Activated gamma-delta T cell (primary cell): Measurements from ENCODE around the gene PAQR5.

ENCODE experiments used
- DNase-seq: peaks from one replicate; lab custom pipeline; 2025; lab: John Stamatoyannopoulos, UW

PAQR5 gene

GRCh38 chr15:69392352-69392751 lies 93.6 kb downstream of the PAQR5 start:
- DNase-seq, result no peak

GRCh38 chr15:69393831-69394491 lies 95.2 kb downstream of the PAQR5 start:
- DNase-seq, result no peak

GRCh38 chr15:69394556-69395282 lies 96.0 kb downstream of the PAQR5 start:
- peak; percentile 40 for DNase-seq

- no peak for DNase-seq
Measured at GRCh38 chr15:69395460-69395859, 96.7 kb downstream of the PAQR5 start.

GRCh38 chr15:69395991-69396390 lies 97.3 kb downstream of the PAQR5 start:
- no peak for DNase-seq

GRCh38 chr15:69398491-69398891 lies 99.8 kb downstream of the PAQR5 start:
- no peak for DNase-seq

GRCh38 chr15:69400850-69401249 lies 102.1 kb downstream of the PAQR5 start:
- no peak for DNase-seq

- DNase-seq, result no peak
Measured at GRCh38 chr15:69402816-69403215, 104.1 kb downstream of the PAQR5 start.

- DNase-seq, result no peak
Measured at GRCh38 chr15:69403594-69403993, 104.9 kb downstream of the PAQR5 start.

GRCh38 chr15:69405110-69405509 lies 106.4 kb downstream of the PAQR5 start:
- DNase-seq, result no peak

GRCh38 chr15:69407719-69408400 lies 109.1 kb downstream of the PAQR5 start:
- DNase-seq, result no peak

- DNase-seq, result no peak
Measured at GRCh38 chr15:69408841-69409240, 110.1 kb downstream of the PAQR5 start.

- DNase-seq, result no peak
Measured at GRCh38 chr15:69410248-69410874, 111.6 kb downstream of the PAQR5 start.

- no peak for DNase-seq
Measured at GRCh38 chr15:69412274-69412673, 113.6 kb downstream of the PAQR5 start.

- DNase-seq, result no peak
Measured at GRCh38 chr15:69412701-69413100, 114.0 kb downstream of the PAQR5 start.

GRCh38 chr15:69413822-69414700 lies 115.3 kb downstream of the PAQR5 start, which contains the start of gene KIF23:
Gene KIF23 (plus strand): TSS chr15:69414349. CDS start chr15:69414466, 117 bp downstream.
- peak; percentile 86 for DNase-seq

- DNase-seq, result no peak
Measured at GRCh38 chr15:69414701-69415167, 116.0 kb downstream of the PAQR5 start.

GRCh38 chr15:69415381-69415780 lies 116.7 kb downstream of the PAQR5 start:
- no peak for DNase-seq

GRCh38 chr15:69417581-69417980 lies 118.9 kb downstream of the PAQR5 start:
- DNase-seq, result no peak

GRCh38 chr15:69421498-69421897 lies 122.8 kb downstream of the PAQR5 start:
- DNase-seq, result no peak

GRCh38 chr15:69422336-69422895 lies 123.7 kb downstream of the PAQR5 start:
- no peak for DNase-seq
